GM12873 (cell line): Measurements from ENCODE around the gene MAP4K1.
A peak's percentile ranks its signal among the peaks of the same experiment; 100 is the strongest.

Source experiments
- TF ChIP-seq, protein P1 (sequence below): IDR thresholded peaks from 2 replicates; pipeline ENCODE4 v1.5.1; 2012; ENCODE audit warnings: low read depth, mild to moderate bottlenecking, moderate library complexity, low read length, control low read depth; ENCODE audit not compliant: insufficient read depth; ENCODE audit errors: missing control alignments

The MAP4K1 gene

DNA sequence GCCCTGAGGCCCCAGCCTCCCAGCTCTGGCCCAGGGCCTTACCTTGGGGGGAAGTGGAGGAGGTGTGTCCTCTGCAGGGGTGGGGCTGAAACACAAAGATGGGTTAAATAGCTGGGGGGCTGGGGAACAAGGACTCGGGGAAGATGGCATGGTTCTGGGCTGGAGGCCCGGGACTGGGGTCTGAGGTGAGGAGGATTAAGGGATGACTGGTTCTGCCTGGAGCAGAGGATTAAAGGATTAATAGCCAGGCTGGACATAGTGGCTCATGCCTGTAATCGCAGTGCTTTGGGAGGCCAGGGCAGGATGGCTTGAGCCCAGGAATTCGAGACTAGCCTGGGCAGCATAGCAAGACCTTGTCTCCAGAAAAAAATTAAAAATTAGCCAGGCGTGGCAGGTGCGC, 11.6 kb downstream of the MAP4K1 start:
- TF ChIP-seq, protein P1, sequence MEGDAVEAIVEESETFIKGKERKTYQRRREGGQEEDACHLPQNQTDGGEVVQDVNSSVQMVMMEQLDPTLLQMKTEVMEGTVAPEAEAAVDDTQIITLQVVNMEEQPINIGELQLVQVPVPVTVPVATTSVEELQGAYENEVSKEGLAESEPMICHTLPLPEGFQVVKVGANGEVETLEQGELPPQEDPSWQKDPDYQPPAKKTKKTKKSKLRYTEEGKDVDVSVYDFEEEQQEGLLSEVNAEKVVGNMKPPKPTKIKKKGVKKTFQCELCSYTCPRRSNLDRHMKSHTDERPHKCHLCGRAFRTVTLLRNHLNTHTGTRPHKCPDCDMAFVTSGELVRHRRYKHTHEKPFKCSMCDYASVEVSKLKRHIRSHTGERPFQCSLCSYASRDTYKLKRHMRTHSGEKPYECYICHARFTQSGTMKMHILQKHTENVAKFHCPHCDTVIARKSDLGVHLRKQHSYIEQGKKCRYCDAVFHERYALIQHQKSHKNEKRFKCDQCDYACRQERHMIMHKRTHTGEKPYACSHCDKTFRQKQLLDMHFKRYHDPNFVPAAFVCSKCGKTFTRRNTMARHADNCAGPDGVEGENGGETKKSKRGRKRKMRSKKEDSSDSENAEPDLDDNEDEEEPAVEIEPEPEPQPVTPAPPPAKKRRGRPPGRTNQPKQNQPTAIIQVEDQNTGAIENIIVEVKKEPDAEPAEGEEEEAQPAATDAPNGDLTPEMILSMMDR, result no peak

DNA sequence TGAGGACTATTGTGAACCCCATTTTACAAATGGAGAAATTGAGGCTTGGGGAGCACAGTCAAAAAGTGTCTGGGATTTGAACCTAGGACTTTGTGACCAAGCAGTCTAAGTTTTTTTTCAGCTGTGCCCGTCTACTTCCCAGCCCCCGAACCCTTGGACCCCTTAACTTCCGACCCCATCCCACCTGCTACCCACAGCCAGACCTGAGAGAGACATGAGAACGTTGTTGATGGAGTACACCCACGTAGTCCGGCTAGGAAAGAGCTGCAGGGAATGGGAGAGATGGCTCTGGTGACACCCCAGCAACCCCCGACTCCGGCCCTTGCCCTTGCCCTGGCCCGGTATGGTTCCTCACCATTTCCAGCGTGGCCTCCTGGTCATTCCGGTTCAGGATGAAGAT, 18.0 kb downstream of the MAP4K1 start:
- TF ChIP-seq, protein P1, result no peak

DNA sequence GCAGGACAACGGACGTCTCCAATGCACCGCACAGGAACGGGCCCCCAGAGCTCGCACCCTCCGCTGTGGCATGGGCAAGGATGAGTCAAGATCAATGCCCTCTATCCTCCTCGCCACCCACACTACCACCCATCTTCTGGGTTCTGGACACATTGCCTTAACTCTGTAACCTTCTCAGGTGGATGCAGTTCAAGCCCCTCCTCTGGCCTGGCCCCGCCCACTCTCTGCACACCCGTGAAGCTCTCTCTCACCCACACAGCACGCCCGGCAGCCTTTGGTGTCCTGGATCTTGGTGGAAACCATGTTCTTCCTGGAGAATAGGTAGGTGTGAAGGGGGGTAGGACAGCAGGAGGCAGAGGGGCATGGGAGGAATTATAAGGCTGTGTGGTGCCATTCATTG, 20.7 kb downstream of the MAP4K1 start:
- TF ChIP-seq, protein P1, result no peak

DNA sequence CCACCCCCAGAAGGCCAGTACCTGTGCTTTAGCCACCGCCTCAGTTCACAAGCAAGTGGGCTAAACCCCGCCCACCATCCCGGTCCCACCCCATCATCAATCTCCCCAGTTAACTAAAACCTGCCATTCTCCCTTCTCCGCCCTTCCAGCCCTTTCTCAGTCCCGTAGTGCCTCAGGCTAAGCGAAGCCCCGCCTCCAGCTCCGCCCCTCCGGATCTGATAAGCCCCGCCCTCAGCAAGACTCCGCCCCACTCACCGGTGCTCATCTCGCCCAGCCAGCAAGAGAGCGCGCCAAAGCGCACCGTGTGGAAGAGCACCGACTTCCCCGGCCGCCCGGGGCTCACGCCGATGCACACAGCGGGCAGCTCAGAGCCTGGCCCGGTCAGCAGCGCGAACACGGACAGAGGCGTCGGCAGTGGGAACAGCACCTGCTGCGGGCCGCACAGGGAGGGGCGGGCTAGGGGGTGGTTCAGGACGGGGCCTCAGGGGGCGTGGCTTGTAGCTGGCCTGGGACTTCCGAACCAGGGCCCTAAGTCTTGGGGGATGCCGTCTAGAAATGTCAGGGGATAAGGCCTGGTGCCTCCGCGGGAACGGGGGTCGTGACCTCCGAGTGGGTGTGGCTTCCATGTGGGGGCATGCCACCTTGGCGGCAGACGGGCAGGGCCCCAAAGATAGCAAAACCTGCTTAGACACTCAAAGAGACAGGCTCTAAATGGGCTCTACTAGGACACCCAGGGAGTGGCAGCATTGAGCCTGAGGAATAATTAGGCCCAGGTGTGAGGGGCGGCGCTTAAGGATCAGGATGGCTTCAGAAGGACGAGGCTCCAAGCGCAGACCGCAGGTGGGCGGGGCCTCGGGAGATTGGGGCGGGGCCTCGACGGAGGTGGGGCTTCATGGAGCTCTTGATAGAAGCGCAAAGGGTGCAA, 21.4 kb downstream of the MAP4K1 start:
- TF ChIP-seq, protein P1, result no peak

DNA sequence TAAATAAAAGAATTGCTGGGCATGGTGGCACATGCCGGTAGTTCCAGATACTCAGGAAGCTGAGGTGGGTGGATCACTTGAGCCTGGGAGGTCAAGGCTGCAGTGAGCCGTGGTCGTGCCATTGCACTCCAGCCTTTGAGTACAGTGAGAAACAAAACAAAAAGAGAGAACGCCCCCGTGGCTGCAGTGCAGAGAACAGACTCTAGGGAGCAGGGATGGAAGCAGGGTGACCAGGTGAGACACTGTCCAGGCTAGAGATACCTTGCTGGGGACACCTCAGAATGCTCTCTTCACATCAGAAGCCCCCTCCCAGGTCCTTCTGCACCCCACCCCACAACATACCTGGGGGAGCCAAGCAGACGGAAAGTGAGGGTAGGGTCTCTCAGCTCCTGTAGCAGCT, 24.8 kb downstream of the MAP4K1 start:
- TF ChIP-seq, protein P1, result peak; percentile 20

DNA sequence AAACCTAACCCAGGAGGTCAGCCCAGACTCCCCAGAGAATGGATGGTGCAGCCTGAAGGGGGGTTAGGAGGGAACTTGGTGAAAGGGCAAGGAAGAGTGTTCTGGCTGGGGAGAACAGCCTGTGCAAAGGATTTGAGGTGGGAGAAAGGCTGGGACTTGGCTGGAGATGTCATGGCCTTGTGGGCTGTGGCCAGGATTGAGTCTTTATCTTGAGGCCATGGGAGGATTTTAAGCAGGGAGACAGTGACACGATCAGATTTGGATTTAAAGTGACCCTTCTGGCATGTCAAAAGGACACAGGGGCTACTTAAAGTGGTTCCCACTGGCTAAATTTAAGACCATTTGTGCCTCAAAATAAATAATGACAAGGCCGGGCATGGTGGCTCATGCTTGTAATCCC, 29.7 kb downstream of the MAP4K1 start:
- TF ChIP-seq, protein P1, result no peak

DNA sequence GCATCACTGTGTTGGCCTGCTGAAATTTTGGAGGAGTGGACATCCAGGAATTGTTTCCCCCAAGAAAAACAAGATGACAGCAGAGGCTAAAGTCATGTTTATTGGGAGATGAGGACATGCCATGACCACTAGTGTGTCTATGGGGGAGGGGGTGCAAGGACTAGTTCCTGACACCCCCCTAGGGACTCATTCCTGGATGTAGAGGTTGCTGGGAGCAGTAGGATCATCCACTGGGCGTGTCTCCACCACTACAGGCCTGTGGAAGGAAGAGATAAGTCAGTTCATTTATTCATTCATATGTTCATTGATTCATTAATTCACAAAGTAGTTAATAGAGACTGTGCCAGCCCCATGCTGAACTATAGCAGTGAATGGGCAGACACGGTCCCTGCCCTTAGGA, 30.2 kb downstream of the MAP4K1 start:
- TF ChIP-seq, protein P1, result no peak
